ENCODE results near the gene KMT2B.

- TF ChIP-seq CTCF (IDR thresholded peaks at IDR 0.05; ENCODE audit: low read length) (no peak), EZH2 (IDR thresholded peaks at IDR 0.05; ENCODE audit: borderline replicate concordance, low read length) (no peak)
These were observed 17.1 kb downstream of the KMT2B start for GRCh38 chr19:35734889-35735288.

Measured in OCI-LY1 (cell line).